Stimulated activated CD8-positive, alpha-beta memory T cell treated with anti-CD3 and anti-CD28 coated beads, Interleukin-7, amount 100 ng/mL, for 48 hours (primary cell): ENCODE results near the gene SRRM5.
"Not testable (repeated sequence)": the region's sequence is repeated elsewhere in the genome, so short reads cannot be mapped to it uniquely, and the experiment has no call there.

Source experiments
- DNase-seq, 2 donors: peaks; one replicate each; pipeline ENCODE4 v3.0.0-alpha.2; 2020; ENCODE audit warnings: low read depth in 1 of 2; ENCODE audit errors: extremely low read depth in 1 of 2

SRRM5 gene, protein sequence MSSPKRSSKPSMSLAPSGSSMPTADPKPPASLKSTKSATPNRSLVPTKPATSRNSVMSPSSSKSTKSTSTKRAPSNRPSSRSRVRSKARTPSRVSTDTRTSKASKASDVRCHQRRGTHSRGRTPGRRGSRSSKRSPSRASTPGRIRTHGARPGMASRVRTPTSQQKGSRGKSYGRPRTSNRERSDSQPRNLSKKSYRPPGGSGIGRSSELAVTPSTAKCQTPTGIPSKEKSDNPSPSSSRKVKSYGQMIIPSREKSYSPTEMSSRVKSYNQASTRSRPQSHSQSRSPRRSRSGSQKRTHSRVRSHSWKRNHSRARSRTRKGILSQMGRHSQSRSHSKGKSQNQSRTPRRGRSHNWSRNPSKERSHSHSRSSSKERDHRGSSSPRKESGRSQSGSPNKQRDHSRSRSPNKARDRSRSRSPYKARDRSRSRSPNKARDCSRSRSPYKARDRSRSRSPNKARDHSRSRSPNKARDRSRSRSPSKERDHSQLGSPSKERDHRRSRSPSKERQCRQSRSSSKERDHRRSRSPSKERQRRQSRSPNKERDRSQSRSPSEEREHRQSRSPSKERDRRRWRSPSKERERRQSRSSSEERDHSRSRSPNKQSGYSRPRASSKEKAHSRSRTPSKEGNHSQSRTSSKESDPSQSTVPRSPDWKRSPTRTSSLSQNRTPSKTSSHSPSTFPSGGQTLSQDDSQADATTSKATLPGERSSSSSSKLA

GRCh38 chr19:43611788-43612187, at the start of gene SRRM5:
TSS of gene SRRM5 (plus strand) at chr19:43612088. CDS start at chr19:43612122, 34 bp downstream.
- DNase-seq, result no peak

- peak in 1 of 2 donors; percentile 43 for DNase-seq
Measured at GRCh38 chr19:43562226-43562697, 49.6 kb upstream of the SRRM5 start.

- DNase-seq, result peak; percentile 53 to 68
Measured at GRCh38 chr19:43562698-43563241, 49.1 kb upstream of the SRRM5 start.

- DNase-seq, result no peak
Measured at GRCh38 chr19:43563816-43564457, 48.0 kb upstream of the SRRM5 start.

DNA sequence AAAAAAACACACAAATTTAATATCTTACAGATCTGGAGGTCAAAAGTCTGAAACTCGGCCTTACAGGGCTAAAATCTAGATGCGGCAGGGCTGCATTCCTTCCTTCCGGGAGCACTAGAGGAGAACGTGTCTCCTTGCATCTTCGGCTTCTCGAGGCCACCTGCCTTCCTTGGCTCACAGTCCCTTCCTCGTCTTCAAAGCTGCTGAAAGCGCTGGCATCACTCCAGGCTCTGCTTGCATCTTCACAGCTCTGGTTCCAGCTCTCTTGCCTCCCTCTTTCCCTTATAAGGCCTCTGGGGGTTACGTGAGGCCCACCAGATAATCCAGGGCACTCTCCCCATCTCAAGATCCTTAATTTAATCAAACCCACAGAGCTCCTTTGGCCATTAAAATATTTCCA, 47.1 kb upstream of the SRRM5 start:
- DNase-seq, result no peak

DNA sequence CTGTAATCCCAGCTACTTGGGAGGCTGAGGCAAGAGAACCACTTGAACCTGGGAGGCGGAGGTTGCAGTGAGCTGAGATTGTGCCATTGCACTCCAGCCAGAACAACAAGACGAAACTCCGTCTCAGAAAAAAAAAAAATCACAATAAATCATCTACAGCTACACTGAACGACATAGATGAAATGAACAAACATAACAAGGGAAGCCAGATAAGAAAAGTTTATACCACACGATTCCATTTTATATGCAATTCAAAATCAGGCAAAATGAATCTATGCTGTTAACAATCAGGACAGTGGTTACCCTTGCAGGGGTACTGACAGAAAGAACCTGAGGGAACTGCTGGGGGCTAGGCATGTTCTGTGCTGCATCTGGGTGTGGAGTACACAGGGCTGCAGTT, 42.2 kb upstream of the SRRM5 start:
- DNase-seq, result no peak

- DNase-seq, result no peak
Measured at GRCh38 chr19:43570174-43570791, 41.6 kb upstream of the SRRM5 start.

- DNase-seq, result no peak
Measured at GRCh38 chr19:43572171-43572588, 39.7 kb upstream of the SRRM5 start.

- DNase-seq, result no peak
Measured at GRCh38 chr19:43574424-43575155, 37.3 kb upstream of the SRRM5 start.

DNA sequence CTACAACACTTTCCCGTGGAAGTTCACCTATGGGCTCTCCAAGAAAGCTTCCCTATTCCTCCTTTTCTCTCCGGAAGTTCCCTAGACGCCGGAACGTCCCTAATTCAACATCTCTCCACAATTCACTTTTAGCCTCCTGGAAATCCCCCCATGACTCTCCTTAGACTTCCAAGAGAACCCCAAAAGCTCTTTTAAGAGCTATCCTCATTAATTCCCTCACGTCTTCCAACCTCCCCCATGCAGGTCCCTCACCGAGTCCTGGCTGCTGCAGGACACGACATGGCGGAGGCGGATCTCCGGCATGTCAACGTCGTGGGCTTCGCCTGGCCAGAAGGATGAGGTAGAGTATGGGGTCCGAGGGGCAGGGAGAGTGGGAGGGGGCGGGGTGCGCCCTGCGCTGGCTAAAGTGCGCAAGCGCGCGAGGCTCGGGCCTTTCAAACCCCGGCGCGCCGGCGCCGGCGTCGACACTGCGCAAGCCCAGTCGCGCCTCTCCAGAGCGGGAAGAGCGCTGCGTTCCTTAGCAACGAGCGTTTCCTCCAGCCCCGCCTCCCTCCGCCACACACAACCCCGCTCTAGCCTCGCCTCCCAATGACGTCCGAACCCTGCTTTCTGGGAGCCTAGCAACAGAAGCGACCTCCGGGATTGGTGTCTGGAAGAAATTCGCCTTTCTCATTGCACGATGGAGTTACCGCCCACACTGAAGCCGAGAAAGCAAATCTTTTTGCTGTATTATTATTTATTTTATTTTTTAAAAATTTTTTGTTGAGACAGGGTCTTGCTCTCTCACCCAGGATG, 36.5 kb upstream of the SRRM5 start, which contains the start of the genes PINLYP and XRCC1:
Gene PINLYP (plus strand): TSS at position 646 of the 795 bp plus-strand sequence. CDS start 1,391 bp downstream, outside the sequence.
Gene XRCC1 (minus strand): TSS at position 372 of the 795 bp plus-strand sequence. CDS start 69 bp downstream, at position 303.
- peak; percentile 89 to 96 for DNase-seq

DNA sequence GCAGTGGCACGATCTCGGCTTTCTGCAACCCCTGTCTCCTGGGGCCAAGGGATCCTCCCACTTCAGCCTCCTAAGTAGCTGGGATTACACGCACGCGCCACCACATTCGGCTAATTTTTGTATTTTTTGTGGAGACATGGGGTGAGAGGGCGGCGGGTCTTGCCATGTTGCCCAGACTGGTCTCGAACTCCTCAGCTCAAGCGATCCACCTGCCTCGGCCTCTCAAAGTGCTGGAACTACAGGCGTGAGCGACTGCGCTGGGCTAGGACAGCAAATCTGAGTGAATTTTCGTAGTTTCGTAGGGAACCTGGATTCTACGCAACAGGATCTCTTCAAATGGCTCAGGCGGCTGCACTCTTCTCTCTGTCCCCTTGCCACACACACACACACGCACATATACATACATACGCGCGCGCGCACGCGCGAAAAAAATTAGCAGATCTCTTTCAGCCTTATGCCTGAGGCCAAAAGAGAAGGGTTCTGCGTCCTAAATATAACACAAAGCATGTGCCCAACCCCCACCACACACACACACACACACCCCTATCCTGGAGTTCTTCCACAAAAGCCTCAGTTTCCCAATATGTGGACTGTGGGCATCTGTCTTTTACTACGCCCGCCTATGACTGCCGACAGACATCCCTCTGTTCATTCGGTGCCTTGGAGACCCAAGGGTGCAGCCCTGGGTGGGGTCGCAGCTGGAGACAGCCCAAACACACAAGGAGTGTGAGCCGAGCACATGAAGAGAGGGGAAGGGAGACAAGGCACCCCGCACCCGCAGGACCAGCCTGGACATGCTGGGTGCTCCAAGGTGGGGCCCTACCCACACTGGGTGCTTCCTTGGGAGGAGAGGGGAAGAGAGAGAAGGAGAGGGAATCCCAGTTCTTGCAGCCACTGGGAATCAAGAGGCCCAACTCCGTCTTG, 35.7 kb upstream of the SRRM5 start:
- no peak for DNase-seq

GRCh38 chr19:43578787-43579186, 33.1 kb upstream of the SRRM5 start:
- no peak for DNase-seq

DNA sequence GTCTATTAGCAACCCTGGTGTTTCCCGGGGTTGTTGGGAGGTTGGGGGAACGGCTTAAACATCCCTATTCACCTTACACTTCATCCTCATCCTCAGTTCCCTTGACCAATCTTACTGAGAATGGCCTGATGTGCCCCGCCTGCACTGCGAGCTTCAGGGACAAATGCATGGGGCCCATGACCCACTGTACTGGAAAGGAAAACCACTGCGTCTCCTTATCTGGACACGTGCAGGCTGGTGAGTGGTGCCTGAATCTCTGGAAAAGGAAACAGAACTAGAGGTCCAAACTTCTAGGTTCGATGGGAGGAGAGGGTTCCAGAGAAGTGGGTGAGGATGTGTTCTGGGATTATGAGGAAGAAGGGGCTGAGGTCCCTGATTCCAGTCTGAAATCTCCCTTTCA, 30.4 kb upstream of the SRRM5 start:
- DNase-seq, result no peak

GRCh38 chr19:43582495-43582894, 29.4 kb upstream of the SRRM5 start:
- no peak for DNase-seq

- DNase-seq, result no peak
Measured at GRCh38 chr19:43584484-43584883, 27.4 kb upstream of the SRRM5 start.

- no peak for DNase-seq
Measured at GRCh38 chr19:43586346-43586745, 25.5 kb upstream of the SRRM5 start.

- DNase-seq, result not testable (repeated sequence)
Measured at GRCh38 chr19:43587029-43587428, 24.9 kb upstream of the SRRM5 start.

DNA sequence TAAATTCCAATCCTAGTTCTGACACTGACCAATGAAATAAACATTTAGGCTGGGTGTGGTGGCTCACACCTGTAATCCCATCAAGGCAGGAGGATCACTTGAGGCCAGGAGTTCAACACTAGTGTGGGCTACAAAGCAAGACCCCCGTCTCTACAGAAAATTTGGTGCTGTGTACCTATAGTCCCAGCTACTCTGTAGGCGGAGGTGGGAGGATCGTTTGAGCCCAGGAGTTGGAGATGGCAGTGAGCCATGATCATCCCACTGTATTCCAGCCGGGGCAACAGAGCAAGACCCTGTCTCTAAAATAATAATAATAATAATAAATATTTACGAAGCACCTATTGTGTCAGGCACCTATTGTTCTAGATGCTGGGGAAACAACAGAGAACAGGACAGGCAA, 22.6 kb upstream of the SRRM5 start:
- no peak for DNase-seq
